K562 (cell line): Measurements from ENCODE around the gene AP5Z1. TPM values are rescaled to one million over a fixed set of nuclear protein-coding genes. Genes with fewer than 3 reads are reported as not detected.

Experiments used
- ATAC-seq: fragments of 200-7000 bp; cut with Tn5 transposase; 3 replicates; pipeline ENCODE4 v1.9.1; 2020; ENCODE audit warnings: moderate library complexity
- BruUV-seq: library from RNA; stranded (reverse); fragments of 400-500 nt; replicated peaks from 2 replicates; lab custom pipeline; 2021; lab: Mats Ljungman, UMichigan
- CTCF ChIA-PET: fragments of 300-600 bp; formaldehyde crosslinking; extraction: SDS; loops from one replicate; lab custom pipeline; 2021; ENCODE audit warnings: low intra/inter-chr PET ratio; lab: Yijun Ruan, JAX
- POLR2A ChIA-PET: fragments of 300-600, 350-650 bp; sonication (Branson Sonifier 250); formaldehyde crosslinking; extraction: SDS; loops from one replicate; lab custom pipeline; 2021; ENCODE audit warnings: antibody characterized with exemption, inconsistent platforms; lab: Yijun Ruan, JAX
- DNase-seq, 4 experiments: peaks; one replicate each; pipeline versions ENCODE4 v3.0.0 to v3.0.0-alpha.2; 2011 to 2018; ENCODE audit warnings: low spot score in 3 of 4, mixed read lengths in 3 of 4; ENCODE audit errors: extremely low read depth in 1 of 4
- FAIRE-seq: peaks from 2 replicates; lab custom pipeline; 2011; peaks lifted over from hg19 to GRCh38; lab: Jason Lieb, UNC
- H2AFZ ChIP-seq: 2 replicates; pipeline ENCODE4 v1.6.0; 2011; ENCODE audit warnings: low read depth, low read length, control low read depth, inconsistent platforms
- H3K27ac ChIP-seq: fragments of 200-600 bp; 3 replicates; pipeline ENCODE4 v1.8.0; 2011; ENCODE audit warnings: low read depth, mild to moderate bottlenecking, control low read depth, inconsistent platforms, low read length, moderate library complexity, mixed read lengths; ENCODE audit errors: extremely low read depth
- H3K27me3 ChIP-seq, 2 experiments: fragments of 300-600 bp in 1 of 2; 2 replicates in 1 of 2; 3 replicates in 1 of 2; pipeline versions ENCODE4 v1.6.0 to v1.8.0; 2011; ENCODE audit warnings: inconsistent platforms in 2 of 2, low read length in 2 of 2, mild to moderate bottlenecking in 1 of 2, mixed read lengths in 1 of 2, moderate library complexity in 1 of 2; ENCODE audit not compliant: control insufficient read depth in 2 of 2, insufficient read depth in 2 of 2
- H3K36me3 ChIP-seq: fragments of 300-600 bp; 3 replicates; pipeline ENCODE4 v1.8.0; 2011; ENCODE audit warnings: mild to moderate bottlenecking, low read length, inconsistent platforms; ENCODE audit not compliant: control insufficient read depth, insufficient read depth
- H3K4me1 ChIP-seq, 2 experiments: fragments of 200-600 bp in 1 of 2; replicated peaks in 1 of 2; 2 replicates in 1 of 2; 3 replicates in 1 of 2; pipeline versions ENCODE4 v1.5.1 to v1.8.0; 2011; ENCODE audit warnings: inconsistent platforms in 2 of 2, low read length in 2 of 2, mild to moderate bottlenecking in 1 of 2, mixed read lengths in 1 of 2, moderate library complexity in 1 of 2; ENCODE audit not compliant: control insufficient read depth in 2 of 2, insufficient read depth in 2 of 2
- H3K4me2 ChIP-seq: 2 replicates; pipeline ENCODE4 v1.6.1; 2011; ENCODE audit warnings: low read length, control low read depth, inconsistent platforms, mixed read lengths; ENCODE audit not compliant: insufficient read depth
- H3K4me3 ChIP-seq: fragments of 200-600 bp; sonication (generic), shearing (Covaris generic); 2 replicates; pipeline ENCODE4 v1.5.1; 2016; ENCODE audit warnings: control low read depth, inconsistent platforms
- H3K79me2 ChIP-seq: fragments of 200-600 bp; 3 replicates; pipeline ENCODE4 v1.8.0; 2011; ENCODE audit warnings: low read length, inconsistent platforms; ENCODE audit not compliant: control insufficient read depth, insufficient read depth
- H3K9ac ChIP-seq, 2 experiments: 2 replicates each; pipeline versions ENCODE4 v1.6.0 to v1.6.1; 2011; ENCODE audit warnings: low read depth in 2 of 2, low read length in 2 of 2, control low read depth in 1 of 2, inconsistent platforms in 1 of 2, mild to moderate bottlenecking in 1 of 2, mixed read lengths in 1 of 2; ENCODE audit not compliant: insufficient read depth in 1 of 2
- H3K9me1 ChIP-seq: one replicate; pipeline ENCODE4 v1.6.0; 2011; ENCODE audit warnings: inconsistent platforms, mild to moderate bottlenecking, low read length, moderate library complexity; ENCODE audit not compliant: control insufficient read depth, insufficient read depth
- H3K9me3 ChIP-seq: replicated peaks from 2 replicates; pipeline ENCODE4 v1.5.1; 2011; ENCODE audit warnings: low read depth, low read length, inconsistent platforms; ENCODE audit not compliant: control insufficient read depth, insufficient read depth
- H4K20me1 ChIP-seq: replicated peaks from 2 replicates; pipeline ENCODE4 v1.6.1; 2011; ENCODE audit warnings: low read length, inconsistent platforms, mixed read lengths; ENCODE audit not compliant: control insufficient read depth, insufficient read depth
- CEBPZ ChIP-seq: fragments of 150-350 bp; IDR thresholded peaks from 2 replicates; pipeline ENCODE4 v1.6.1; 2014; ENCODE audit warnings: low read depth, mild to moderate bottlenecking, low read length, borderline replicate concordance
- FOXJ3 ChIP-seq: sonication (generic); formaldehyde crosslinking; IDR thresholded peaks from 2 replicates; pipeline ENCODE4 v1.4.0; 2020; ENCODE audit warnings: mild to moderate bottlenecking, missing genetic modification reagents
- HDGF ChIP-seq: fragments of 450-650 bp; IDR thresholded peaks from 2 replicates; pipeline ENCODE4 v1.6.1; 2016
- HNRNPUL1 ChIP-seq: fragments of 200-400 bp; formaldehyde crosslinking; IDR thresholded peaks from 2 replicates; pipeline ENCODE4 v1.6.1; 2017; ENCODE audit warnings: low read length
- MLX ChIP-seq, 2 experiments: fragments of 450-650 bp in 1 of 2; sonication (generic) in 1 of 2; formaldehyde crosslinking; conservative IDR thresholded peaks; 2 replicates each; pipeline versions ENCODE4 v1.4.0 to v1.8.1; 2020 to 2022; ENCODE audit warnings: mild to moderate bottlenecking in 1 of 2, missing genetic modification reagents in 1 of 2
- NFYB ChIP-seq: IDR thresholded peaks from 2 replicates; pipeline ENCODE4 v1.6.1; 2011; ENCODE audit warnings: mild to moderate bottlenecking, moderate library complexity; ENCODE audit not compliant: insufficient read length; ENCODE audit errors: extremely low read depth
- POU5F1 ChIP-seq: fragments of 150-350 bp; IDR thresholded peaks from 2 replicates; pipeline ENCODE4 v1.6.1; 2014; ENCODE audit warnings: borderline replicate concordance, low read length, low read depth, mild to moderate bottlenecking; ENCODE audit not compliant: partially characterized antibody
- SP2 ChIP-seq: IDR thresholded peaks from 2 replicates; pipeline ENCODE4 v1.6.1; 2011; ENCODE audit warnings: mild to moderate bottlenecking, low read depth, low read length, moderate library complexity; ENCODE audit not compliant: poor library complexity, severe bottlenecking; ENCODE audit errors: extremely low read depth
- SRSF7 ChIP-seq: fragments of 200-400 bp; formaldehyde crosslinking; optimal IDR thresholded peaks from 2 replicates; pipeline ENCODE3; 2017; ENCODE audit warnings: mild to moderate bottlenecking, low read depth, low read length
- TBP ChIP-seq: optimal IDR thresholded peaks from 2 replicates; pipeline ENCODE3; 2011; ENCODE audit warnings: low read depth, low read length, improper control_type of control experiment
- TGIF2 ChIP-seq: sonication (generic); formaldehyde crosslinking; IDR thresholded peaks from 2 replicates; pipeline ENCODE4 v1.8.1; 2022; ENCODE audit warnings: mild to moderate bottlenecking, missing genetic modification reagents, moderate library complexity
- WHSC1 ChIP-seq: IDR thresholded peaks from one replicate; pipeline ENCODE4 v1.6.1; 2012; ENCODE audit warnings: low read length, control low read depth, inconsistent platforms
- XRCC5 ChIP-seq: fragments of 200-400 bp; formaldehyde crosslinking; IDR thresholded peaks from 2 replicates; pipeline ENCODE4 v1.6.1; 2017; ENCODE audit warnings: low read depth, mild to moderate bottlenecking, low read length
- ZNF449 ChIP-seq: fragments of 250-450 bp; sonication (Bioruptor Pico); IDR thresholded peaks from 2 replicates; pipeline ENCODE4 v1.8.0; 2022; ENCODE audit warnings: moderate library complexity, mild to moderate bottlenecking, inconsistent platforms
- WGBS: fragments of 100-300 bp; shearing (Covaris generic); methylation state at CpG from one replicate; pipeline ENCODE4 v1.1.6; 2016; ENCODE audit warnings: low coverage, mixed read lengths; ENCODE audit not compliant: insufficient coverage; ENCODE audit errors: missing lambda C conversion rate; 5-methylcytosine and 5-hydroxymethylcytosine counted together
- in situ Hi-C: fragments of 300-500 bp; cut with MboI; formaldehyde crosslinking; loops from 4 replicates; pipeline ENCODE4 v1.15.0; 2018; ENCODE audit warnings: inconsistent platforms, mixed read lengths
- intact Hi-C: fragments of 100-400 bp; cut with micrococcal nuclease; formaldehyde crosslinking; loops from 2 replicates; pipeline ENCODE4 v1.14.2; 2022
- polyA plus RNA-seq, 8 experiments: library from polyadenylated mRNA; depleted of rRNA in 4 of 8; stranded (reverse) in 5 of 8; unstranded in 3 of 8; fragments of >200 nt; fragmentation: Nextera tagmentation in 2 of 8; fragmentation: Illumina TruSeq in 1 of 8; extraction: Ambion mirVana in 2 of 8; extraction: Trizol in 1 of 8; gene quantifications; 2 replicates each; pipeline versions ENCODE4 v1.2.1 to v1.2.3, GENCODE V29; 2011 to 2014; ENCODE audit warnings: inconsistent platforms in 1 of 8, missing spikeins in 1 of 8
- total RNA-seq, 7 experiments: library from RNA; depleted of rRNA in 6 of 7; stranded (reverse); fragments of >200 nt in 6 of 7; fragmentation: Illumina TruSeq in 2 of 7; extraction: Trizol in 2 of 7; gene quantifications; 2 replicates each; pipeline versions ENCODE4 v1.2.1 to v1.2.3, GENCODE V29; 2011 to 2021; ENCODE audit warnings: low replicate concordance in 1 of 7

The AP5Z1 gene
- total and polyA plus RNA-seq, 9 of the 15 experiments (the other 6 are each of a cell fraction or from before 2014, with no cell fraction given) = 0.06 to 31.1 (median 6.4) TPM

GRCh38 chr7:4837041-4837802, 61.8 kb downstream of the AP5Z1 start:
- H3K36me3 ChIP-seq = no peaks in the 10 kb centered on the region
- no peak overlapping the region for H3K9ac ChIP-seq
- no peak overlapping the region for H3K27ac ChIP-seq
- in situ Hi-C loops (no loop called here), intact Hi-C loops (no loop called here)
- H3K9me3 ChIP-seq = no peaks in the 10 kb centered on the region
- FAIRE-seq = no peak
- TF ChIP-seq TGIF2 (CRISPR knock-in tag) (no peak), WHSC1 (no peak), HNRNPUL1 (no peak), NFYB (no peak), MLX (CRISPR knock-in tag; conservative IDR thresholded peaks at IDR 0.05) (no peak), SP2 (no peak), XRCC5 (no peak), SRSF7 (no peak), TBP (no peak), FOXJ3 (CRISPR knock-in tag) (no peak), POU5F1 (no peak), ZNF449 (CRISPR knock-in tag) (no peak), HDGF (no peak), CEBPZ (no peak)
- no TSS peak for BruUV-seq
- H3K4me3 ChIP-seq = no peak overlapping the region
- no peak overlapping the region for H2AFZ ChIP-seq
- no peaks in the 10 kb centered on the region for H3K27me3 ChIP-seq
- no peaks in the 10 kb centered on the region for H3K9me1 ChIP-seq
- no peaks in the 10 kb centered on the region; the same call in 2 of the 3 replicates for H3K79me2 ChIP-seq
- no peak for ATAC-seq
- ChIA-PET CTCF (no interaction called here), POLR2A (no interaction called here)
- 40% methylated on average over 22 of the region's 22 CpGs for WGBS
- peaks cover 5% of the 10 kb centered on the region for H4K20me1 ChIP-seq
- DNase-seq = no peak
- peaks cover 0 to 38% of the 10 kb centered on the region in 2 experiments; a peak in 2 of 5 replicates for H3K4me1 ChIP-seq
- no peak overlapping the region for H3K4me2 ChIP-seq
